Peyer's patch (tissue), 4 donors: ENCODE measurements around the gene GRHPR.
"Not testable (repeated sequence)": the region's sequence is repeated elsewhere in the genome, so short reads cannot be mapped to it uniquely, and the experiment has no call there.

Experiments used
- CTCF ChIP-seq, 6 experiments: fragments of 450-650 bp in 4 of 6; fragments of 200-600 bp in 2 of 6; sonication (generic) in 1 of 6; IDR thresholded peaks; one replicate each; pipeline ENCODE4 v1.5.1; 2017 to 2019; ENCODE audit warnings: antibody characterized with exemption in 6 of 6, mild to moderate bottlenecking in 3 of 6, moderate library complexity in 1 of 6
- POLR2A ChIP-seq, 2 donors: fragments of 450-650 bp; IDR thresholded peaks; one replicate each; pipeline ENCODE4 v1.5.1; 2017; ENCODE audit warnings: antibody characterized with exemption in 2 of 2, mild to moderate bottlenecking in 2 of 2, moderate library complexity in 2 of 2

- TF ChIP-seq CTCF, POLR2A (IDR thresholded peaks at IDR 0.05): not testable (repeated sequence)
Observed at GRCh38 chr9:37467530-37467929, 45.0 kb downstream of the GRHPR start.
